T-cell (primary cell): ENCODE measurements around the gene KCTD7. TPM values are rescaled to one million over a fixed set of nuclear protein-coding genes. Genes with fewer than 3 reads are reported as not detected.
"Not testable (repeated sequence)": the region's sequence is repeated elsewhere in the genome, so short reads cannot be mapped to it uniquely, and the experiment has no call there.

Source experiments
- ATAC-seq, 4 experiments: fragments of 200-7000 bp in 3 of 4; fragments of 150-1000 bp in 1 of 4; cut with Tn5 transposase; replicated peaks in 1 of 4; 1 replicate in 3 of 4; 2 replicates in 1 of 4; pipeline ENCODE4 v1.10.0; 2021; ENCODE audit warnings: moderate library complexity in 3 of 4, mild to moderate bottlenecking in 2 of 4, moderate number of reproducible peaks in 1 of 4
- CTCF ChIA-PET, 2 donors: fragments of 300-600 bp; sonication (Branson Sonifier 250); formaldehyde crosslinking; loops; one replicate each; lab custom pipeline; 2022; ENCODE audit warnings: antibody characterized with exemption in 2 of 2; lab: Charles Lee
- POLR2A ChIA-PET, 2 donors: fragments of 300-600 bp; sonication (Branson Sonifier 250); formaldehyde crosslinking; loops; one replicate each; lab custom pipeline; 2022; ENCODE audit warnings: antibody characterized with exemption in 2 of 2; lab: Charles Lee
- DNase-seq, 35 experiments: peaks; one replicate each; pipeline versions ENCODE4 v3.0.0 to v3.0.0-alpha.2; 2013 to 2023
- H3K27ac ChIP-seq: one replicate; pipeline ENCODE4 v1.5.1; 2013; ENCODE audit warnings: low read length
- H3K27me3 ChIP-seq, 2 experiments: replicated peaks in 1 of 2; 1 replicate in 1 of 2; 2 replicates in 1 of 2; pipeline versions ENCODE4 v1.6.1 to v1.7.0; 2013; ENCODE audit warnings: low read length in 1 of 2, mixed read lengths in 1 of 2; ENCODE audit not compliant: control insufficient read depth in 2 of 2, insufficient read depth in 2 of 2; ENCODE audit errors: extremely low read depth in 1 of 2
- H3K36me3 ChIP-seq, 2 donors: 1 replicate in 1 of 2; 2 replicates in 1 of 2; pipeline versions ENCODE4 v1.6.1 to v1.7.0; 2013; ENCODE audit warnings: low read length in 1 of 2; ENCODE audit not compliant: control insufficient read depth in 2 of 2, insufficient read depth in 1 of 2; ENCODE audit errors: extremely low read depth in 1 of 2
- H3K4me1 ChIP-seq, 2 experiments: 1 replicate in 1 of 2; 2 replicates in 1 of 2; pipeline versions ENCODE4 v1.6.1 to v1.7.0; 2013; ENCODE audit warnings: low read length in 2 of 2, mixed read lengths in 1 of 2; ENCODE audit not compliant: insufficient read depth in 2 of 2, control insufficient read depth in 1 of 2; ENCODE audit errors: extremely low read depth in 1 of 2
- H3K4me3 ChIP-seq, 2 donors: 1 replicate in 1 of 2; 2 replicates in 1 of 2; pipeline versions ENCODE4 v1.5.1 to v1.7.0; 2013; ENCODE audit warnings: mild to moderate bottlenecking in 2 of 2, low read length in 1 of 2, moderate library complexity in 1 of 2; ENCODE audit not compliant: control insufficient read depth in 1 of 2; ENCODE audit errors: extremely low read depth in 1 of 2
- H3K9me3 ChIP-seq: 2 replicates; pipeline ENCODE4 v1.7.0; 2013
- H3K27ac Mint-ChIP-seq, 2 donors: one replicate each; pipeline ENCODE4 v1.8.0; 2020 to 2021; ENCODE audit warnings: mild to moderate bottlenecking in 2 of 2, mixed read lengths in 2 of 2
- H3K27me3 Mint-ChIP-seq, 2 donors: one replicate each; pipeline ENCODE4 v1.8.0; 2021 to 2022; ENCODE audit warnings: mixed read lengths in 2 of 2
- H3K36me3 Mint-ChIP-seq: one replicate; pipeline ENCODE4 v1.8.0; 2021; ENCODE audit warnings: mixed read lengths
- H3K4me1 Mint-ChIP-seq, 3 donors: one replicate each; pipeline ENCODE4 v1.8.0; 2020 to 2022; ENCODE audit warnings: mixed read lengths in 3 of 3, mild to moderate bottlenecking in 1 of 3
- H3K4me3 Mint-ChIP-seq, 3 donors: one replicate each; pipeline ENCODE4 v1.8.0; 2020 to 2022; ENCODE audit warnings: mild to moderate bottlenecking in 3 of 3, mixed read lengths in 3 of 3, moderate library complexity in 3 of 3
- H3K9me3 Mint-ChIP-seq, 3 donors: one replicate each; pipeline ENCODE4 v1.8.0; 2020 to 2022; ENCODE audit warnings: mixed read lengths in 3 of 3
- WGBS: methylation state at CpG from one replicate; pipeline ENCODE4 v1.1.5; 2013; ENCODE audit warnings: missing lambda C conversion rate; ENCODE audit not compliant: insufficient coverage; 5-methylcytosine and 5-hydroxymethylcytosine counted together
- total RNA-seq, 35 experiments: library from RNA in 6 of 35; stranded (reverse) in 6 of 35; fragments of 120-200 nt in 1 of 35; gene quantifications; one replicate each; pipeline versions ENCODE4 v1.2.1 to v1.2.4 and lab custom pipeline; 2013 to 2026

The KCTD7 gene
- total RNA-seq, 5 donors from 2014 or later (not counting 1 experiment from before 2014, with no cell fraction given): 23.1 to 44.3 (median 39.3) TPM

DNA sequence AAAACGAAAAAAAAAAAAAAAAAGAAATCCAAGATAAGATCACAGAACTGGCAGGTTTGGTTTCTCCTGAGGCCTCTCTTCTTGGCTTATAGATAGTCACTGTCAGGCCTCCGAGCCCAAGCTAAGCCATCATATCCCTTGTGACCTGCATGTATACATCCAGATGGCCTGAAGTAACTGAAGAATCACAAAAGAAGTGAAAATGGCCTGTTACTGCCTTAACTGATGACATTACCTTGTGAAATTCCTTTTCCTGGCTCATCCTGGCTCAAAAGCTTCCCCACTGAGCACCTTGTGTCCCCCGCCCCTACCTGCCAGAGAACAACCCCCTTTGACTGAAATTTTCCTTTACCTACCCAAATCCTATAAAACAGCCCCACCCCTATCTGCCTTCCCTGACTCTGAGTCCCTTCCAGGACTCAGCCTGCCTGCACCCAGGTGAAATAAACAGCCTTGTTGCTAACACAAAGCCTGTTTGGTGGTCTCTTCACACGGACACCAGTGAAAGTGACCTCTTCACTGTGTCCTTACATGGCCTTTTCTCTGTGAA is 36.0 kb upstream of the KCTD7 start:
- H3K9me3 ChIP-seq, H3K9me3 Mint-ChIP-seq, H3K36me3 ChIP-seq, H3K27me3 Mint-ChIP-seq, H3K27me3 ChIP-seq, H3K36me3 Mint-ChIP-seq: not testable (repeated sequence)
- peak in 1 of 35 experiments; percentile 7 for DNase-seq
- ChIA-PET CTCF (interaction anchor here (0.5 to 0.7 kb wide), 3 partner anchors 25 to 132 kb away, joined by 3 to 5 read pairs (median 4); no protein-coding TSS in a partner anchor), POLR2A (interaction anchor here (0.6 to 0.7 kb wide), 3 partner anchors 38 to 611 kb away, joined by 3 to 11 read pairs (median 6); partner anchors contain the start of gene RABGEF1 (in 1 of the 2))
- peak in 2 of 4 experiments; percentile 4 to 21 for ATAC-seq
- H3K27ac Mint-ChIP-seq: peak overlapping the region; percentile 88 to 96
- Histone ChIP-seq H3K4me1 (peaks cover 8 to 36% of the 10 kb centered on the region in 2 experiments), H3K4me3 (peak overlapping the region; percentile 70 to 79), H3K27ac (peak overlapping the region; percentile 83)
- H3K4me3 Mint-ChIP-seq: peak overlapping the region; percentile 92 to 97 (median 96)
- WGBS: 52% methylated on average over 3 of the region's 4 CpGs
- peaks cover 41 to 54% (median 52%) of the 10 kb centered on the region in 3 donors for H3K4me1 Mint-ChIP-seq

DNA sequence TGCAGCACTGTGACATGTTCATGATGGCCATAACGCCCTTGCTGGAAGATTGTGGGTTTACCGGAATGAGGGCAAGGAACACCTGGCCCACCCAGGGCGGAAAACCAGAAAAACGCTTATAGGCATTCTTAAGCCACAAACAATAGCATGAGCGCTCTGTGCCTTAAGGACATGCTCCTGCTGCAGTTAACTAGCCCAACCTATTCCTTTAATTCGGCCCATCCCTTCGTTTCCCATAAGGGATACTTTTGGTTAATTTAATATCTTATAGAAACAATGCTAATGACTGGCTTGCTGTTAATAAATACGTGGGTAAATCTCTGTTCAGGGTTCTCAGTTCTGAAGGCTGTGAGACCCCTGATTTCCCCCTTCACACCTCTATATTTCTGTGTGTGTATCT is 34.6 kb upstream of the KCTD7 start:
- WGBS: 100% methylated on average over 1 of the region's 8 CpGs
- not testable (repeated sequence) for ATAC-seq, DNase-seq, H3K9me3 Mint-ChIP-seq, H3K27me3 Mint-ChIP-seq, H3K27ac ChIP-seq, H3K36me3 Mint-ChIP-seq, H3K4me3 ChIP-seq, H3K36me3 ChIP-seq, H3K9me3 ChIP-seq, H3K27me3 ChIP-seq
- ChIA-PET CTCF (interaction anchor here in 1 of 2 donors (0.7 kb wide), 1 partner anchor 36 kb away, joined by 7 read pairs; no protein-coding TSS in a partner anchor), POLR2A (interaction anchor here in 1 of 2 donors (0.7 kb wide), 1 partner anchor 147 kb away, joined by 3 read pairs; the partner anchor contains the start of gene RABGEF1)
- peaks cover 36 to 41% (median 39%) of the 10 kb centered on the region in 3 donors for H3K4me1 Mint-ChIP-seq
- H3K27ac Mint-ChIP-seq: peak overlapping the region; percentile 15 to 71
- H3K4me3 Mint-ChIP-seq: peak overlapping the region in 1 of 3 donors; percentile 34
- H3K4me1 ChIP-seq: peaks cover 8 to 34% of the 10 kb centered on the region in 2 experiments

DNA sequence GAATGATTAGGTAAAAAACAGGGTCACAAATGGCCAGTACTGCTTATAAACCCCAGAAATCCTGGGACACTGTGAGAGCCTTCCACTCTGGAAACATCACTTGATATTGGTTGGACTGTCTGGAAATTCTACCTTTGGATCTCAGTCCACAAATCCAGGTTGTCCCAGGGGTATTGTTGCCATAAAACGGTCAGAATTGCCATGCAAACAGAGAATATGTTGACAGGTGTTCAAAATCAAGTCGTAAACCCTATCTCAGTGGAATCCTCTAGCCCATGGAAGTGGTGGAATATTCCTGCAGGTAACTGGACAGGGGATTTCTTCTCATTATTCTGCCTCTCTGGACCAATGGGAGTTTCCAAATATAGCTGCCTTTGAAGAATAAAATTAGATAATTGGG is 31.2 kb upstream of the KCTD7 start:
- no peak overlapping the region for H3K27ac Mint-ChIP-seq
- peaks cover 8 to 13% (median 12%) of the 10 kb centered on the region in 3 donors for H3K4me1 Mint-ChIP-seq
- Histone ChIP-seq H3K9me3 (no peaks in the 10 kb centered on the region), H3K27me3 (no peaks in the 10 kb centered on the region), H3K4me3 (no peak overlapping the region), H3K27ac (no peak overlapping the region), H3K36me3 (no peaks in the 10 kb centered on the region), H3K4me1 (peaks cover 2 to 6% of the 10 kb centered on the region in 2 experiments)
- CTCF ChIA-PET: no interaction called here
- H3K4me3 Mint-ChIP-seq: no peak overlapping the region
- POLR2A ChIA-PET: interaction anchor here in 1 of 2 donors (0.6 kb wide), 1 partner anchor 18 kb away, joined by 4 read pairs; no protein-coding TSS in a partner anchor
- H3K9me3 Mint-ChIP-seq: no peaks in the 10 kb centered on the region
- no peaks in the 10 kb centered on the region for H3K36me3 Mint-ChIP-seq
- DNase-seq (no peak), ATAC-seq (no peak)
- WGBS: no CpG with 5 or more reads among the region's 2 CpGs
- H3K27me3 Mint-ChIP-seq: no peaks in the 10 kb centered on the region

DNA sequence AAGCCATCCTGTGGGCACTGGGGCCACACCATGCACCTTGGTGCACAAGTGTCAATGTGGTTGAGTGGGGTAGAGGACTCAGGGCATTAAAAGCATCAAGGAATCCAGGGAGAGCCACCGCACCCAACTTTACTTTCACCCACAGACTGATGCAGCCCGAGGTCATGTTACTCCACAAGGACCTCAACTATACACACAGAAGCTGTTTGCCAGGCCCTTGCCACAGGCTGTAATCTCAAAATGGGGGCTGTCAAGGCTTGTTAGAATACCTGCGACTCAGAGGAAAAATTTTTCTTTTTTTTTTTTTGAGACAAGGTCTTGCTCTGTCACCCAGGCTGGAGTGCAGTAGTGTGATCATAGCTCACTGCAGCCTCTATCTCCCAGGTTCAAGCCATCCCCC is 26.5 kb upstream of the KCTD7 start:
- Histone ChIP-seq H3K4me3 (no peak overlapping the region), H3K36me3 (no peaks in the 10 kb centered on the region), H3K27me3 (no peaks in the 10 kb centered on the region), H3K9me3 (no peaks in the 10 kb centered on the region), H3K4me1 (no peaks in the 10 kb centered on the region), H3K27ac (no peak overlapping the region)
- DNase-seq (no peak), ATAC-seq (no peak)
- ChIA-PET CTCF (no interaction called here), POLR2A (no interaction called here)
- no peaks in the 10 kb centered on the region for H3K4me1 Mint-ChIP-seq
- no peak overlapping the region for H3K27ac Mint-ChIP-seq
- no peaks in the 10 kb centered on the region for H3K36me3 Mint-ChIP-seq
- H3K9me3 Mint-ChIP-seq: no peaks in the 10 kb centered on the region
- 87% methylated on average over 3 of the region's 3 CpGs for WGBS
- no peaks in the 10 kb centered on the region for H3K27me3 Mint-ChIP-seq
- no peak overlapping the region for H3K4me3 Mint-ChIP-seq

DNA sequence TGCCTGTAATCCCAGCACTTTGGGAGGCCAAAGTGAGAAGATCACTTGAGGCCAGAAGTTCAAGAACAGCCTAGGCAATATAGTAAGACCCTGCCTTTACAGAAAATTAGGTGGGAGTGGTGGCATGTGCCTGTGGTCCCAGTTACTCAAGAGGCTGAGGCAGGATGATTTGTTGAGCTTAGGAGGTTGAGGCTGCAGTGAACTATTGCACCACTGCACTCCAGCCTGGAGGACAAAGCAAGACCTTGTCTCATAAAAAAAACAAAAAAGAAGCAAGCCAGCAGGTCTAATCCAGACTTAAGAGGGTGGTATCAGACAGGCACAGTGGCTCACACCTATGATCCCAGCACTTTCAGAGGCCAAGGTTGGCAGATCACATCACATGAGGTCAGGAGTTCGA is 24.5 kb upstream of the KCTD7 start:
- H3K4me1 Mint-ChIP-seq: no peaks in the 10 kb centered on the region
- H3K9me3 ChIP-seq: no peaks in the 10 kb centered on the region
- no peaks in the 10 kb centered on the region for H3K4me1 ChIP-seq
- CTCF ChIA-PET: interaction anchor here (0.6 to 0.7 kb wide), 2 partner anchors 17 to 21 kb away, joined by 3 read pairs; no protein-coding TSS in a partner anchor
- no peak overlapping the region for H3K27ac Mint-ChIP-seq
- no peak for DNase-seq
- 100% methylated on average over 1 of the region's 1 CpG for WGBS
- no peak overlapping the region for H3K27ac ChIP-seq
- no peaks in the 10 kb centered on the region for H3K27me3 Mint-ChIP-seq
- H3K36me3 ChIP-seq: no peaks in the 10 kb centered on the region
- ATAC-seq: no peak
- H3K36me3 Mint-ChIP-seq: no peaks in the 10 kb centered on the region
- H3K4me3 Mint-ChIP-seq: no peak overlapping the region
- POLR2A ChIA-PET: no interaction called here
- no peak overlapping the region for H3K4me3 ChIP-seq
- H3K9me3 Mint-ChIP-seq: no peaks in the 10 kb centered on the region
- no peaks in the 10 kb centered on the region for H3K27me3 ChIP-seq

DNA sequence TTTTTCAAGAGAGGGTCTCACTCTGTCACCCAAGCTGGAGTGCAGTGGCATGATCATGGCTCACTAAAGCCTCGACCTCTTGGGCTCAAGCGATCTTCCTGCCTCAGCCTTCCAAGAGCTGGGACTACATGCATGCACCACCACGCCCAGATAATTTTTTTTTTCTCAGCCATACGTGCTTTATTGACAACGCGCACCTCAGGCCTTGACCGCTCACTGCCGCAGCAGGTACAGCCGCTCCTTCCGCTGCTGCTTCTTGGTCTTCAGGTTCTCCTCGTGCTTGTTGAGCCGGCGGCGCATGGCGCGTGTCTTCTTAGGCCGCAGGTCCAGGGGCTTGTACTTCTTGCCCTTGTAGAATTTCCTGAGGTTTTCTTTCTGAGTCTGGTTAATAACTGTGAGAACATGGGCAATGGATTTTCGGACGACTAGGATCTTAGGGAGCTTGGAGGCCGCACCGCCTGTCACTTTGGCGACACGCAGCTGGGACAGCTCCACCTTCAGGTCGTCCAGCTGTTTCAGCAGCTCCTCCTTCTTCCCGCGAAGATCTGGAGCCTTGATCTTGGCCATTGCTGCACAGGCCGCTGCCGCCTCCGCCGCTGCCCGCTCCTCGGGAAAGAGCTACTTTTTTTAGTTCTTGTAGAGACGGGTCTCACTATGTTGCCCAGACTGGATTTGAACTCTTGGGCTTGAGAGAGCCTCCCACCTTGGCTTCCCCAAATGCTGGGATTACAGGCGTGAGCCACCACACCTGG is 22.0 kb upstream of the KCTD7 start:
- H3K27ac ChIP-seq, H3K4me1 ChIP-seq, H3K27ac Mint-ChIP-seq, H3K9me3 Mint-ChIP-seq, H3K36me3 Mint-ChIP-seq, DNase-seq, H3K27me3 Mint-ChIP-seq, H3K4me3 Mint-ChIP-seq, H3K27me3 ChIP-seq, H3K4me1 Mint-ChIP-seq, POLR2A ChIA-PET, H3K36me3 ChIP-seq, H3K9me3 ChIP-seq, ATAC-seq, H3K4me3 ChIP-seq: not testable (repeated sequence)
- CTCF ChIA-PET: interaction anchor here in 1 of 2 donors (0.7 kb wide), 1 partner anchor 702 kb away, joined by 6 read pairs; no protein-coding TSS in a partner anchor
- WGBS: 92% methylated on average over 28 of the region's 34 CpGs
